Mesenchymal stem cell (in vitro differentiated cells and primary cell): ENCODE measurements around the gene SMCHD1.
"Not testable (repeated sequence)": the region's sequence is repeated elsewhere in the genome, so short reads cannot be mapped to it uniquely, and the experiment has no call there.

Source experiments
- DNase-seq: peaks from one replicate; pipeline ENCODE4 v3.0.0-alpha.2; 2013
- H2AFZ ChIP-seq: one replicate; pipeline ENCODE4 v1.6.1; 2013; ENCODE audit warnings: low read depth, mild to moderate bottlenecking, control low read depth, inconsistent platforms, low read length, moderate library complexity
- H2AK5ac ChIP-seq: 2 replicates; pipeline ENCODE4 v1.6.1; 2013; ENCODE audit warnings: low read length, moderate library complexity, mild to moderate bottlenecking, inconsistent platforms; ENCODE audit not compliant: severe bottlenecking
- H2BK120ac ChIP-seq: one replicate; pipeline ENCODE4 v1.6.1; 2013; ENCODE audit warnings: low read depth, mild to moderate bottlenecking, inconsistent platforms, low read length, moderate library complexity
- H2BK12ac ChIP-seq, 2 experiments: one replicate each; pipeline ENCODE4 v1.6.1; 2013; ENCODE audit warnings: inconsistent platforms in 2 of 2, low read length in 2 of 2, mild to moderate bottlenecking in 2 of 2, moderate library complexity in 2 of 2, control low read depth in 1 of 2
- H2BK15ac ChIP-seq: one replicate; pipeline ENCODE4 v1.6.1; 2013; ENCODE audit warnings: mild to moderate bottlenecking, low read depth, inconsistent platforms; ENCODE audit not compliant: poor library complexity, severe bottlenecking
- H2BK5ac ChIP-seq: 2 replicates; pipeline ENCODE4 v1.6.1; 2013; ENCODE audit warnings: low read depth, mild to moderate bottlenecking, low read length, control low read depth, inconsistent platforms; ENCODE audit not compliant: poor library complexity, severe bottlenecking
- H3K14ac ChIP-seq, 2 experiments: one replicate each; pipeline ENCODE4 v1.6.1; 2013; ENCODE audit warnings: inconsistent platforms in 2 of 2, low read length in 2 of 2, control low read depth in 1 of 2, mild to moderate bottlenecking in 1 of 2, moderate library complexity in 1 of 2
- H3K18ac ChIP-seq, 2 experiments: one replicate each; pipeline ENCODE4 v1.6.1; 2013; ENCODE audit warnings: inconsistent platforms in 2 of 2, low read length in 2 of 2, control low read depth in 1 of 2, low read depth in 1 of 2, mild to moderate bottlenecking in 1 of 2
- H3K23ac ChIP-seq, 2 experiments: one replicate each; pipeline ENCODE4 v1.6.1; 2013; ENCODE audit warnings: inconsistent platforms in 2 of 2, low read length in 2 of 2, mild to moderate bottlenecking in 2 of 2, moderate library complexity in 2 of 2, control low read depth in 1 of 2
- H3K27ac ChIP-seq: 2 replicates; pipeline ENCODE4 v1.5.1; 2013; ENCODE audit warnings: mild to moderate bottlenecking, moderate library complexity, low read length, control low read depth, inconsistent platforms; ENCODE audit not compliant: poor library complexity, severe bottlenecking
- H3K27me3 ChIP-seq, 2 experiments: 2 replicates each; pipeline versions ENCODE4 v1.6.1 to v1.7.0; 2013; ENCODE audit warnings: low read length in 2 of 2, mild to moderate bottlenecking in 2 of 2, moderate library complexity in 2 of 2, control low read depth in 1 of 2, inconsistent platforms in 1 of 2; ENCODE audit not compliant: control insufficient read depth in 1 of 2, insufficient read depth in 1 of 2
- H3K36me3 ChIP-seq, 2 experiments: 2 replicates each; pipeline versions ENCODE4 v1.6.1 to v1.7.0; 2013; ENCODE audit warnings: low read length in 2 of 2, control low read depth in 1 of 2, inconsistent platforms in 1 of 2, low read depth in 1 of 2, mild to moderate bottlenecking in 1 of 2; ENCODE audit not compliant: insufficient read depth in 2 of 2, control insufficient read depth in 1 of 2
- H3K4ac ChIP-seq, 2 experiments: one replicate each; pipeline ENCODE4 v1.6.1; 2013; ENCODE audit warnings: inconsistent platforms in 2 of 2, low read length in 2 of 2, mild to moderate bottlenecking in 2 of 2, moderate library complexity in 2 of 2, control low read depth in 1 of 2, low read depth in 1 of 2
- H3K4me1 ChIP-seq: 2 replicates; pipeline ENCODE4 v1.6.1; 2013; ENCODE audit warnings: low read depth, low read length, control low read depth; ENCODE audit not compliant: control insufficient read depth, insufficient read depth
- H3K4me2 ChIP-seq: 2 replicates; pipeline ENCODE4 v1.6.1; 2013; ENCODE audit warnings: low read length, mild to moderate bottlenecking, inconsistent platforms; ENCODE audit not compliant: poor library complexity, severe bottlenecking
- H3K4me3 ChIP-seq, 2 experiments: 2 replicates each; pipeline versions ENCODE4 v1.5.1 to v1.7.0; 2013; ENCODE audit warnings: low read length in 2 of 2, mild to moderate bottlenecking in 2 of 2, control low read depth in 1 of 2, low read depth in 1 of 2; ENCODE audit not compliant: insufficient read depth in 1 of 2
- H3K79me1 ChIP-seq: replicated peaks from 2 replicates; pipeline ENCODE4 v1.6.1; 2013; ENCODE audit warnings: mild to moderate bottlenecking, control low read depth, low read length, inconsistent platforms; ENCODE audit not compliant: poor library complexity, severe bottlenecking
- H3K9ac ChIP-seq: 2 replicates; pipeline ENCODE4 v1.7.0; 2013; ENCODE audit warnings: mild to moderate bottlenecking, low read length, moderate library complexity
- H3K9me3 ChIP-seq: 2 replicates; pipeline ENCODE4 v1.7.0; 2013; ENCODE audit warnings: mild to moderate bottlenecking, low read length; ENCODE audit not compliant: control insufficient read depth
- H4K8ac ChIP-seq: one replicate; pipeline ENCODE4 v1.6.1; 2013; ENCODE audit warnings: inconsistent platforms, mild to moderate bottlenecking, low read length, moderate library complexity
- H4K91ac ChIP-seq: one replicate; pipeline ENCODE4 v1.6.1; 2013; ENCODE audit warnings: mild to moderate bottlenecking, low read length, inconsistent platforms
- WGBS: methylation state at CpG from one replicate; pipeline ENCODE4 v1.1.7; 2013; ENCODE audit warnings: mixed read lengths; 5-methylcytosine and 5-hydroxymethylcytosine counted together

SMCHD1 gene

GRCh38 chr18:2848247-2849246, 193.0 kb downstream of the SMCHD1 start:
- 50% methylated on average over 12 of the region's 17 CpGs for WGBS
- Histone ChIP-seq H2AFZ (no peak overlapping the region), H3K4me3 (peak overlapping the region in 1 of 2 experiments; percentile 80), H3K36me3 (no peaks in the 10 kb centered on the region), H3K27me3 (peaks cover 0 to 37% of the 10 kb centered on the region in 2 experiments), H3K4me2 (peak overlapping the region; percentile 39), H2BK12ac (no peak overlapping the region), H2BK120ac (no peak overlapping the region), H3K9ac (peak overlapping the region; percentile 85), H4K8ac (no peak overlapping the region), H3K27ac (no peak overlapping the region), H3K79me1 (no peaks in the 10 kb centered on the region), H3K4ac (no peak overlapping the region), H3K14ac (no peak overlapping the region), H4K91ac (no peak overlapping the region), H3K23ac (no peak overlapping the region), H2BK5ac (no peak overlapping the region), H3K4me1 (peaks cover 18% of the 10 kb centered on the region), H2BK15ac (no peak overlapping the region), H2AK5ac (no peak overlapping the region), H3K9me3 (no peaks in the 10 kb centered on the region), H3K18ac (no peak overlapping the region)
- peak; percentile 5 for DNase-seq

- H3K4me1 ChIP-seq = peaks cover 18% of the 10 kb centered on the region
- no peak overlapping the region for H2BK120ac ChIP-seq
- H3K27me3 ChIP-seq = peaks cover 0 to 30% of the 10 kb centered on the region in 2 experiments
- H3K27ac ChIP-seq = no peak overlapping the region
- H3K23ac ChIP-seq = no peak overlapping the region
- H3K14ac ChIP-seq = no peak overlapping the region
- no peak overlapping the region for H3K18ac ChIP-seq
- no peak overlapping the region for H3K4me3 ChIP-seq
- no peak overlapping the region for H2AK5ac ChIP-seq
- no peak for DNase-seq
- H2BK15ac ChIP-seq = no peak overlapping the region
- no peak overlapping the region for H3K4me2 ChIP-seq
- peaks cover 0 to 4% of the 10 kb centered on the region in 2 experiments for H3K36me3 ChIP-seq
- no peak overlapping the region for H2BK12ac ChIP-seq
- no peak overlapping the region for H3K9ac ChIP-seq
- 93% methylated on average over 2 of the region's 2 CpGs for WGBS
- H4K91ac ChIP-seq = no peak overlapping the region
- no peaks in the 10 kb centered on the region for H3K79me1 ChIP-seq
- no peak overlapping the region for H4K8ac ChIP-seq
- H2BK5ac ChIP-seq = no peak overlapping the region
- no peaks in the 10 kb centered on the region for H3K9me3 ChIP-seq
- H3K4ac ChIP-seq = no peak overlapping the region
- no peak overlapping the region for H2AFZ ChIP-seq
These were observed 195.3 kb downstream of the SMCHD1 start for GRCh38 chr18:2850816-2851215.

- 92% methylated on average over 7 of the region's 8 CpGs for WGBS
- H4K8ac ChIP-seq = no peak overlapping the region
These were observed 196.2 kb downstream of the SMCHD1 start for GRCh38 chr18:2851771-2852170.

GRCh38 chr18:2852460-2852859, 196.9 kb downstream of the SMCHD1 start:
- not testable (repeated sequence) for H3K79me1 ChIP-seq, H3K36me3 ChIP-seq, H3K14ac ChIP-seq, DNase-seq, H2BK5ac ChIP-seq, H3K27ac ChIP-seq, H2BK15ac ChIP-seq, H3K23ac ChIP-seq, H2AK5ac ChIP-seq, H4K8ac ChIP-seq, H2BK120ac ChIP-seq, H3K4me2 ChIP-seq, H3K9ac ChIP-seq, H3K4ac ChIP-seq, H2BK12ac ChIP-seq, H3K4me3 ChIP-seq, H3K18ac ChIP-seq, H3K4me1 ChIP-seq, H4K91ac ChIP-seq, H2AFZ ChIP-seq, H3K9me3 ChIP-seq
- WGBS = 93% methylated on average over 10 of the region's 12 CpGs
- H3K27me3 ChIP-seq = peaks cover 0 to 28% of the 10 kb centered on the region in 2 experiments

More at GRCh38 chr18:2851771-2852170, 196.2 kb downstream of the SMCHD1 start:
- Histone ChIP-seq H2AFZ (no peak overlapping the region), H3K23ac (no peak overlapping the region), H3K14ac (no peak overlapping the region), H3K4me3 (no peak overlapping the region), H2BK12ac (no peak overlapping the region), H4K91ac (no peak overlapping the region), H3K36me3 (peaks cover 0 to 4% of the 10 kb centered on the region in 2 experiments), H3K18ac (no peak overlapping the region), H3K79me1 (no peaks in the 10 kb centered on the region), H2AK5ac (no peak overlapping the region), H3K27ac (no peak overlapping the region), H3K4me1 (peaks cover 13% of the 10 kb centered on the region), H2BK120ac (no peak overlapping the region), H3K4ac (no peak overlapping the region), H3K27me3 (peaks cover 0 to 30% of the 10 kb centered on the region in 2 experiments), H2BK15ac (no peak overlapping the region), H2BK5ac (no peak overlapping the region), H3K9ac (no peak overlapping the region), H3K9me3 (no peaks in the 10 kb centered on the region), H3K4me2 (no peak overlapping the region)
- DNase-seq = no peak
